ENCODE measurements around the gene KLF13.

GRCh38 chr15:31361764-31362515 lies 35.3 kb downstream of the KLF13 start:
- TF ChIP-seq, protein P1, sequence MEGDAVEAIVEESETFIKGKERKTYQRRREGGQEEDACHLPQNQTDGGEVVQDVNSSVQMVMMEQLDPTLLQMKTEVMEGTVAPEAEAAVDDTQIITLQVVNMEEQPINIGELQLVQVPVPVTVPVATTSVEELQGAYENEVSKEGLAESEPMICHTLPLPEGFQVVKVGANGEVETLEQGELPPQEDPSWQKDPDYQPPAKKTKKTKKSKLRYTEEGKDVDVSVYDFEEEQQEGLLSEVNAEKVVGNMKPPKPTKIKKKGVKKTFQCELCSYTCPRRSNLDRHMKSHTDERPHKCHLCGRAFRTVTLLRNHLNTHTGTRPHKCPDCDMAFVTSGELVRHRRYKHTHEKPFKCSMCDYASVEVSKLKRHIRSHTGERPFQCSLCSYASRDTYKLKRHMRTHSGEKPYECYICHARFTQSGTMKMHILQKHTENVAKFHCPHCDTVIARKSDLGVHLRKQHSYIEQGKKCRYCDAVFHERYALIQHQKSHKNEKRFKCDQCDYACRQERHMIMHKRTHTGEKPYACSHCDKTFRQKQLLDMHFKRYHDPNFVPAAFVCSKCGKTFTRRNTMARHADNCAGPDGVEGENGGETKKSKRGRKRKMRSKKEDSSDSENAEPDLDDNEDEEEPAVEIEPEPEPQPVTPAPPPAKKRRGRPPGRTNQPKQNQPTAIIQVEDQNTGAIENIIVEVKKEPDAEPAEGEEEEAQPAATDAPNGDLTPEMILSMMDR (conservative IDR thresholded peaks at IDR 0.05): no peak
- no peak for TF ChIP-seq ZFX (IDR thresholded peaks at IDR 0.05)
